Effector memory CD4-positive, alpha-beta T cell (primary cell): Measurements from ENCODE around the gene HCFC1.

ENCODE experiments used
- DNase-seq, 3 donors: peaks; one replicate each; pipeline ENCODE4 v3.0.0-alpha.2; 2020
- H3K27ac ChIP-seq: 2 replicates; pipeline ENCODE4 v1.7.0; 2013; ENCODE audit warnings: mild to moderate bottlenecking, low read length, moderate library complexity; ENCODE audit not compliant: insufficient read depth, poor library complexity, severe bottlenecking
- H3K27me3 ChIP-seq: replicated peaks from 2 replicates; pipeline ENCODE4 v1.7.0; 2013; ENCODE audit warnings: mild to moderate bottlenecking, low read length; ENCODE audit not compliant: insufficient read depth, control insufficient read depth, poor library complexity, severe bottlenecking
- H3K36me3 ChIP-seq: 2 replicates; pipeline ENCODE4 v1.7.0; 2013; ENCODE audit warnings: mild to moderate bottlenecking, low read length, moderate library complexity; ENCODE audit not compliant: control insufficient read depth, insufficient read depth
- H3K4me1 ChIP-seq: 2 replicates; pipeline ENCODE4 v1.7.0; 2013; ENCODE audit warnings: low read length, mild to moderate bottlenecking; ENCODE audit not compliant: control insufficient read depth, insufficient read depth, poor library complexity, severe bottlenecking
- H3K4me3 ChIP-seq: 2 replicates; pipeline ENCODE4 v1.7.0; 2013; ENCODE audit warnings: low read length, low read depth, mild to moderate bottlenecking; ENCODE audit not compliant: insufficient read depth, poor library complexity, severe bottlenecking
- H3K9me3 ChIP-seq: 2 replicates; pipeline ENCODE4 v1.7.0; 2013; ENCODE audit warnings: mild to moderate bottlenecking, low read length, moderate library complexity; ENCODE audit not compliant: control insufficient read depth

Gene HCFC1

DNA sequence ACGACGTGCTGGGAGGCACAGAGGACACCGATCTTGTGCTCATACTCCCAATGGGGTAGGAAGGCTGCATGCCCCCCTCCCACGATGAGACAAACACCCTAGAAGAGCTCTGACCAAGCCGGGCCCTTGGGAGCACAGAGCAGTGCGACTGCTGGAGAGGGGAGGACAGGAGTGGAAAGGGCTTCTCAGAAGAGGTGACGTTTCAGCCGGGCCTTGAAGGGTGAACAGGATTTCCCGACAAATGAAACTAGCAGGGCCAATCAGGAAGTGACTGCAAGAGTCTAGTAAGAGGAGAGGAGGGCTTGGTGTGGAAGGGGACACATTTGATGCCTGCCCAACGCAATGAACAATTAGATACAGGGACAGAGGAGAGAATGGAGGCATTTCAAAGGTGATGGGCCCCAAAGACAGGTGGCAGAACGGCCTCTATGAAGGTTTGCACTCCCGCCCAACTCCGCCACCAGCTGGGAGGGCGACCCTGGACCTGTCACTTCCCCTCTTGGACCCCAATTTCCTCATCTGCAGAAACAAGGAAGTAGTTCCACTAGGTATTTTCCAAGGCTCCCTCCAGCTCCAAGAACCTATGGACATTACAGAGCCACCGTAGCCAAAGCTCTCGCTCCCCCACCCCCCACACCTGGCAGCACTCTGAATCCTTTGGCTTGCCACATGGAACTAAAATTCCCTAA lies 3.9 kb downstream of the HCFC1 start:
- no peaks in the 10 kb centered on the region for H3K27me3 ChIP-seq
- H3K4me3 ChIP-seq = peak overlapping the region; percentile 99
- H3K9me3 ChIP-seq = no peaks in the 10 kb centered on the region
- H3K4me1 ChIP-seq = peaks cover 16% of the 10 kb centered on the region
- no peak for DNase-seq
- peaks cover 14% of the 10 kb centered on the region for H3K36me3 ChIP-seq
- H3K27ac ChIP-seq = peak overlapping the region; percentile 94

DNA sequence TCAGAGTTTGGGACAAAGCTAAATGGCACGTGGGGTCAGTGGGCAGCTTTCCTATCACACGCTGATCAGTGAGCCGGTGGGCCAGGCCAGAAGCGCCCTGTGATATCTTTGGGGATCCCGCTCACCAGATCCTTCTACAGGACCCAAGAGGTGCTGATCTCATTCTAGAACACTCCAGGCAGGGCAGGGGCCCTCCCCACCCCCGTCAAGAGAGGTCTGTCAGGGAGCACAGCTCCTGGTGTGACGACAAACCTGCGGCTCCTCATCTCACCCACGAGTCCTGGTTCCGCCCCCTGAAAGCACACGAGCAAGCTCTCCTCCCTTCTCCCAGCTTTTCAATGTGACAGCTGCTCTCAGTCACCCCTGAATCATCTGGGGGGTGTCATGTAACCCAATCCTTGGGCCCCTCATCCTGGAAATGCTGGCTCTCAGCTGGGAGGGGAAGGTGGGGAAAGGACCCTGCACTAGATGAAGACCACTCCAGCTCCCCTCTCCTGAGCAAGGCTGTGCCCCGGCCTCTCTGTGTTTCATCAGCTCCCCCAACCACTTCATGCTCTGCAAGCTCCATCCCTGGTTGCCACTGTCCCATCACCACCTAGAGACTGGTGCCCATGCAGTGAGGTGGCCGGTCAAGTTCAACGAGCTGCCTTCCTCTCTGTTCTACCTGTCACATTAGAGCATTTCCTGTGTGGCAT lies 4.6 kb downstream of the HCFC1 start:
- H3K4me3 ChIP-seq = peak overlapping the region; percentile 99
- H3K27ac ChIP-seq = peak overlapping the region; percentile 94
- peaks cover 16% of the 10 kb centered on the region for H3K4me1 ChIP-seq
- no peak for DNase-seq
- no peaks in the 10 kb centered on the region for H3K27me3 ChIP-seq
- peaks cover 21% of the 10 kb centered on the region for H3K36me3 ChIP-seq
- no peaks in the 10 kb centered on the region for H3K9me3 ChIP-seq

DNA sequence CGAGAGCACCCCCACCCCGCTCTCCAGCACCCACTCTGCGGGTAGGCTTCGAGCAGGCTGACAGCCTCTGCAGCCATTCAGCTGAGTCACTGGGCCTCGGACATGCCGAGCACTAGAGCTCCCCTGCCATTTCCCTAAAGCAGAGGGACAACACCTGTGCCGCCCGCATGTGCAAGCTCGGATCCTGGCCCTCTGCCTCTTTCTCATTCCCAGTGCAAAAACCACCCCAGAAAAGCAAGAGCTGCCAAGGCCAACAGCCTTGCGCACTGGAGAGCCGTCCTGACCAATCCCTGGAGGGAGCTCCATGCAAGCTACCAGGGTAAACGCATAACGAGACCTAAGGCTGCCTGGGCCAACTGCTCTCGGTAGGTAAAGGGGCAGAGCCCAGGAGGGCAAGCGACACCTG lies 5.3 kb downstream of the HCFC1 start:
- H3K4me3 ChIP-seq = no peak overlapping the region
- peak overlapping the region; percentile 94 for H3K27ac ChIP-seq
- peaks cover 28% of the 10 kb centered on the region for H3K36me3 ChIP-seq
- peaks cover 16% of the 10 kb centered on the region for H3K4me1 ChIP-seq
- DNase-seq = no peak
- H3K9me3 ChIP-seq = no peaks in the 10 kb centered on the region
- no peaks in the 10 kb centered on the region for H3K27me3 ChIP-seq

DNA sequence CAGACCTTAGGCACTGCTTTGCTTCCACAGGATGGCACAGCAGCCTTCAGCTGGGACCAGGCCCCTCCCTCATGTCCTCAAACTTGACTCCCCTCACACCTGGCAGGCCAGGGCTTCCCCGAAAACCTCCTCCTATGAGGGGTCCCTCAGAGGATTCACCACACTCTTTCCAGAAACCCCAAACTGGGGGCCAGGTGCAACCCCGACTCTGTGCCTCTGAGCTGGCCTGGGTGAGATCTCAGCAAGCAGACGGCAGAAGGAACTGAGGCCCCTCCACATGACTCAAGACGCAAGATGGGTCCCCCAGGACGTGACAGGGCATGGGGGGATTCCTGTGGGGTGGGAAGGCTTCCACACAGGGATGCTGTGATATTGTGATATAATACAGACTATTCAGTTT lies 6.2 kb downstream of the HCFC1 start:
- peaks cover 16% of the 10 kb centered on the region for H3K4me1 ChIP-seq
- H3K27ac ChIP-seq = no peak overlapping the region
- H3K36me3 ChIP-seq = peaks cover 35% of the 10 kb centered on the region

DNA sequence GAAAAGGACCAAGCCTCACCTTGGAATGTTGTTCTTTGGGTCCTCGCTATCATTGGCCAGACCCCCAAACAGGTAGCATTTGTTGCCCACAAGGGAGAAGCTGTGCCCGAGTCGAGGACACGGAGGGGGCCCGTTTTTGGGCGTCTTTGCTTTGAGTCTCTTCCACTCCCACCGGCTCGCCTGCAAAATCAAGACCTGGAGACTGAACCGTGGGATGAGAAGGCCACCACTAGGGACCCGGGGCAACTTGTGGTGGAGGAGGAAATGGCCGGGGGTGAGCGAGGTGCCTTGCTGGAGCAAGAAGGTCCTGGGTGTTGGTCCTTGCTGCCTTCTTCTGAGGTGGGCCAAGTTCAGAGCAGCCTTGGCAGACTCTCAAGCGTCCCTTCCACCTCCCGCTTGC lies 7.5 kb downstream of the HCFC1 start:
- peaks cover 48% of the 10 kb centered on the region for H3K36me3 ChIP-seq
- no peak overlapping the region for H3K4me3 ChIP-seq
- peaks cover 13% of the 10 kb centered on the region for H3K4me1 ChIP-seq
- no peaks in the 10 kb centered on the region for H3K9me3 ChIP-seq
- no peak for DNase-seq
- H3K27me3 ChIP-seq = no peaks in the 10 kb centered on the region
- no peak overlapping the region for H3K27ac ChIP-seq

More for the DNA sequence above, 6.2 kb downstream of the HCFC1 start:
- H3K27me3 ChIP-seq = no peaks in the 10 kb centered on the region
- no peak for DNase-seq
- H3K9me3 ChIP-seq = no peaks in the 10 kb centered on the region
- no peak overlapping the region for H3K4me3 ChIP-seq

DNA sequence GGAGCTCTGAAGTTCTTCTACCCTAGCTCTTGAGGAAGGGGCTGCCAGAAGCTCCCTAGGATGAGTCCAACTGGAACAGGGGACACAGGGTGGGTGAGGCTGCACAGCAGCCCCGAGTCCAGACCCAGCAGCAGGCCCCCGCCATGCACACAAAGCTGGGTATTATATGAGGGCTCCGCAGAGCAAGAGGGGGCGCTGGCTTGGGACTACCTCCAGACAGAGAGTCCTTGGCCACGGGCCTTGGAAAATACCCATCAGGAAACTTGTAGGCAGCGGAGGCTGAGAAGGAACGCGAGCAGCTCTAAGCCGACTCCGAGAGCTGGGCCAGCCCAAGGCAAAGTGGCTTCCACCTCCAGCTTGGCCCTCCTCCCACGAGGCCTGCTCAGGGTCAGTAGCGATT lies 8.1 kb downstream of the HCFC1 start:
- Histone ChIP-seq H3K4me1 (peaks cover 12% of the 10 kb centered on the region), H3K9me3 (no peaks in the 10 kb centered on the region), H3K27ac (no peak overlapping the region), H3K36me3 (peaks cover 54% of the 10 kb centered on the region), H3K4me3 (no peak overlapping the region), H3K27me3 (no peaks in the 10 kb centered on the region)
- DNase-seq = no peak

DNA sequence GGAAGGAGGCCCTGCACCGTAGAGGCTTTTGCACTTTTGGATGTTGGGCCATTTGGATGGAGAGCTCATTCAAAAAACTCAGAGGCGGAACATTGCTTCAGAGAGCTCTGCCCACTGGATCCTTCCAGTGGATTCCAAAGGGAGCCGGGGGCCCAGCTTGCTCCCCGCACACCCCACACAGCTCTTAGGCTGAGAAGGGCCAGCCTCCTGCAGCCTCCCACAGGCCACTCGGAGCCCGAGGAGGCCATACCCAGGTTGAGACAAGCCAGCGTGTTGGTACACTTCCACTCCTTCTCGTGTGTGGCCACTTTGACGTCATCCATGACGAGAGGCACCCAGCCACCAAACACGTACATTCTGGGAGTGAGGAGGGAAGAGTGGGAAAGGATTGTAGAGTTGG lies 10.3 kb downstream of the HCFC1 start:
- Histone ChIP-seq H3K36me3 (peaks cover 76% of the 10 kb centered on the region), H3K9me3 (no peaks in the 10 kb centered on the region), H3K4me1 (peaks cover 3% of the 10 kb centered on the region), H3K4me3 (no peak overlapping the region), H3K27ac (no peak overlapping the region), H3K27me3 (no peaks in the 10 kb centered on the region)
- DNase-seq = no peak

DNA sequence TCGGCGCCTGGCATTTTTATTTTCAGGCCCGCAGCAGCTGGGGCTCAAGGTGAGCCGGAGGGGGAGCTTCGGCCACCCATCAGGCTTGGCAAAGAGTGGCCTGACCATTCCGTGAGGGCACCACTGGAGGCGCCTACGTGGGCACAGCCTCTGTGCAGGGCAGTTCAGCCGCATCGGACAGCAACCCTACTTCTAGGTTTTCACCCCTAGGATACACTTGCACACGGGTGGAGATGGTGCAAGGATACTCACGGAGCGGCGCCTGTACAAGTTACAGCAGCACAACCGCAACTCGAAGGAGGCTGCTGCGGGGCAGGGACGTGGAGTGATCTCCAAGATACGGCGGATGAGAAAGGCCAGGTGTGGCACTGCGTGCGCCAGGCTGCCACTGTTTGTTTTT lies 10.8 kb downstream of the HCFC1 start:
- Histone ChIP-seq H3K27ac (no peak overlapping the region), H3K4me1 (no peaks in the 10 kb centered on the region), H3K36me3 (peaks cover 81% of the 10 kb centered on the region), H3K9me3 (no peaks in the 10 kb centered on the region), H3K4me3 (no peak overlapping the region), H3K27me3 (no peaks in the 10 kb centered on the region)
- DNase-seq = no peak

DNA sequence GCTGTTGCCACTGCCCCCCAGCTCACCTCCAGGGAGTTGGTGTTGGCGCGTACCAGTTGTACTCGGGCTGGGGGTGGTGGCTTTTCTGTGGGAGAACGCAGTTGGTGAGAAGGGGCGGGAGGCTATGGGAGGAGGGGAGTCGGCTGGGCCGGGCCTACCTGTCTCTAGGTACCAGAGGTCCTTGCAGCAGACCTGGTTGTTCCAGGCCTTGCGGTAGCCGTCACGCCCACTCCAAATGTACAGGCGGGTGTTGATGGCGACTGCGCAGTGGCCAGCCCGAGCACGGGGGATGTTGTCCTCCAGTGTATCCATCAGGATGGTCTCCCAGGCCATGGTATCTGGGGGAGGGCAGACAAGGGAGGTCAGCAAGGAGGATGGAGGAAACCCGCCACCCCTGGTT lies 11.5 kb downstream of the HCFC1 start:
- Histone ChIP-seq H3K36me3 (peaks cover 88% of the 10 kb centered on the region), H3K9me3 (no peaks in the 10 kb centered on the region), H3K4me3 (no peak overlapping the region), H3K27ac (no peak overlapping the region), H3K4me1 (no peaks in the 10 kb centered on the region), H3K27me3 (no peaks in the 10 kb centered on the region)
- no peak for DNase-seq

DNA sequence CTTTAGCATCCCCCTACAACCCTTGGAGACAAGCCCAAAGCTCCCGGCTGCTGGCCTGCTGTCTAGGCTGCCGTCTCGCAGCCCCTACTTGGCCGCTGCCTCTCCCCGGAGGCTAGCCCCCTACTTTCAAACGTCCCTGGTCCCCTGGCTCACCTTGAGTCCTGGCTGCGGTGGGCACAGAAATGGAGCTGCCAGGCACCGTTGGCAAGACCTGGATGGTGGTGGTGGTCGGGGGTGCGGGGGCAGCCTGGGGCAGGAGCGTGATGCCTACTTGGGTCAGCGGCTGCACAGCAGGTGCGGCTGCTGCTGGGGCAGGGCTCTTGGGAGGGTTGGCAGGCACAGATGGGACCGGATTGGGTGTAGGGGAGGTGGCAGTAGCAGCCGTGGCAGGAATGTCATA lies 12.0 kb downstream of the HCFC1 start:
- DNase-seq = no peak
- peaks cover 92% of the 10 kb centered on the region for H3K36me3 ChIP-seq

More for the DNA sequence above, 12.0 kb downstream of the HCFC1 start:
- no peak overlapping the region for H3K4me3 ChIP-seq
- no peaks in the 10 kb centered on the region for H3K9me3 ChIP-seq
- H3K27ac ChIP-seq = no peak overlapping the region
- H3K4me1 ChIP-seq = no peaks in the 10 kb centered on the region
- H3K27me3 ChIP-seq = no peaks in the 10 kb centered on the region
